Stimulated activated effector memory CD8-positive, alpha-beta T cell treated with anti-CD3 and anti-CD28 coated beads, Interleukin-12 subunit alpha, Interleukin-12 subunit beta, amount 100 ng/mL, for 72 hours (primary cell): ENCODE data around the gene SMAD5.

Experiments used
- ATAC-seq: fragments of 150-1000 bp; cut with Tn5 transposase; 2 replicates; pipeline ENCODE4 v1.10.0; 2021
- DNase-seq, 2 donors: peaks; one replicate each; pipeline ENCODE4 v3.0.0; 2021 to 2022; ENCODE audit warnings: low spot score in 2 of 2
- H3K27ac Mint-ChIP-seq: one replicate; pipeline ENCODE4 v1.8.0; 2022; ENCODE audit warnings: mild to moderate bottlenecking, mixed read lengths
- H3K36me3 Mint-ChIP-seq: one replicate; pipeline ENCODE4 v1.8.0; 2022; ENCODE audit warnings: mild to moderate bottlenecking, mixed read lengths
- H3K4me1 Mint-ChIP-seq: one replicate; pipeline ENCODE4 v1.8.0; 2022; ENCODE audit warnings: mixed read lengths
- H3K4me3 Mint-ChIP-seq: one replicate; pipeline ENCODE4 v1.8.0; 2022; ENCODE audit warnings: mild to moderate bottlenecking, mixed read lengths
- H3K9me3 Mint-ChIP-seq: one replicate; pipeline ENCODE4 v1.8.0; 2022; ENCODE audit warnings: mixed read lengths

The SMAD5 gene

GRCh38 chr5:136193322-136193935, 60.8 kb downstream of the SMAD5 start:
- ATAC-seq: peak; percentile 22
- Mint-ChIP-seq H3K36me3 (no peaks in the 10 kb centered on the region), H3K9me3 (no peaks in the 10 kb centered on the region), H3K4me3 (no peak overlapping the region), H3K4me1 (peaks cover 7% of the 10 kb centered on the region), H3K27ac (no peak overlapping the region)
- DNase-seq: peak in 1 of 2 donors; percentile 47

GRCh38 chr5:136194576-136194975, 61.9 kb downstream of the SMAD5 start:
- H3K4me1 Mint-ChIP-seq: peaks cover 7% of the 10 kb centered on the region
- no peaks in the 10 kb centered on the region for H3K36me3 Mint-ChIP-seq
- H3K27ac Mint-ChIP-seq: no peak overlapping the region
- DNase-seq (peak in 1 of 2 donors; percentile 41), ATAC-seq (no peak)
- H3K4me3 Mint-ChIP-seq: no peak overlapping the region
- H3K9me3 Mint-ChIP-seq: no peaks in the 10 kb centered on the region

- ATAC-seq (no peak), DNase-seq (peak in 1 of 2 donors; percentile 8)
- Mint-ChIP-seq H3K4me3 (no peak overlapping the region), H3K27ac (no peak overlapping the region), H3K4me1 (peaks cover 7% of the 10 kb centered on the region), H3K36me3 (no peaks in the 10 kb centered on the region), H3K9me3 (no peaks in the 10 kb centered on the region)
Observed at GRCh38 chr5:136195971-136196820, 63.6 kb downstream of the SMAD5 start.

GRCh38 chr5:136197462-136198142, 65.0 kb downstream of the SMAD5 start:
- Mint-ChIP-seq H3K36me3 (no peaks in the 10 kb centered on the region), H3K9me3 (no peaks in the 10 kb centered on the region), H3K4me3 (no peak overlapping the region), H3K27ac (no peak overlapping the region), H3K4me1 (no peaks in the 10 kb centered on the region)
- ATAC-seq (no peak), DNase-seq (peak in 1 of 2 donors; percentile 23)

- DNase-seq (no peak), ATAC-seq (no peak)
- Mint-ChIP-seq H3K9me3 (no peaks in the 10 kb centered on the region), H3K4me3 (no peak overlapping the region), H3K27ac (no peak overlapping the region), H3K4me1 (no peaks in the 10 kb centered on the region), H3K36me3 (no peaks in the 10 kb centered on the region)
Observed at GRCh38 chr5:136198453-136198852, 65.8 kb downstream of the SMAD5 start.

- DNase-seq: peak in 1 of 2 donors; percentile 34
- H3K4me3 Mint-ChIP-seq: no peak overlapping the region
- no peaks in the 10 kb centered on the region for H3K9me3 Mint-ChIP-seq
- H3K4me1 Mint-ChIP-seq: no peaks in the 10 kb centered on the region
- no peak for ATAC-seq
- H3K27ac Mint-ChIP-seq: no peak overlapping the region
- no peaks in the 10 kb centered on the region for H3K36me3 Mint-ChIP-seq
Observed at GRCh38 chr5:136199408-136199807, 66.8 kb downstream of the SMAD5 start.

- DNase-seq: no peak
- ATAC-seq: no peak
- H3K36me3 Mint-ChIP-seq: no peaks in the 10 kb centered on the region
- no peak overlapping the region for H3K27ac Mint-ChIP-seq
- no peaks in the 10 kb centered on the region for H3K9me3 Mint-ChIP-seq
- no peak overlapping the region for H3K4me3 Mint-ChIP-seq
- H3K4me1 Mint-ChIP-seq: no peaks in the 10 kb centered on the region
Observed at GRCh38 chr5:136200130-136200529, 67.5 kb downstream of the SMAD5 start.

GRCh38 chr5:136200761-136201160, 68.1 kb downstream of the SMAD5 start:
- H3K4me3 Mint-ChIP-seq: no peak overlapping the region

GRCh38 chr5:136201870-136202269, 69.2 kb downstream of the SMAD5 start:
- Mint-ChIP-seq H3K4me3 (no peak overlapping the region), H3K9me3 (no peaks in the 10 kb centered on the region), H3K4me1 (no peaks in the 10 kb centered on the region), H3K27ac (no peak overlapping the region), H3K36me3 (no peaks in the 10 kb centered on the region)
- DNase-seq (no peak), ATAC-seq (no peak)

More at GRCh38 chr5:136200761-136201160, 68.1 kb downstream of the SMAD5 start:
- no peak for ATAC-seq
- no peak for DNase-seq
- Mint-ChIP-seq H3K4me1 (no peaks in the 10 kb centered on the region), H3K9me3 (no peaks in the 10 kb centered on the region), H3K36me3 (no peaks in the 10 kb centered on the region), H3K27ac (no peak overlapping the region)

GRCh38 chr5:136202469-136203205, 70.0 kb downstream of the SMAD5 start:
- no peaks in the 10 kb centered on the region for H3K9me3 Mint-ChIP-seq
- ATAC-seq (no peak), DNase-seq (no peak)
- no peaks in the 10 kb centered on the region for H3K4me1 Mint-ChIP-seq
- H3K4me3 Mint-ChIP-seq: no peak overlapping the region
- no peaks in the 10 kb centered on the region for H3K36me3 Mint-ChIP-seq
- no peak overlapping the region for H3K27ac Mint-ChIP-seq

GRCh38 chr5:136203303-136203922, 70.8 kb downstream of the SMAD5 start:
- Mint-ChIP-seq H3K4me3 (no peak overlapping the region), H3K36me3 (no peaks in the 10 kb centered on the region), H3K9me3 (no peaks in the 10 kb centered on the region), H3K27ac (no peak overlapping the region), H3K4me1 (no peaks in the 10 kb centered on the region)
- DNase-seq (no peak), ATAC-seq (no peak)

- DNase-seq (no peak), ATAC-seq (no peak)
- Mint-ChIP-seq H3K36me3 (no peaks in the 10 kb centered on the region), H3K9me3 (no peaks in the 10 kb centered on the region), H3K4me3 (no peak overlapping the region), H3K4me1 (no peaks in the 10 kb centered on the region), H3K27ac (no peak overlapping the region)
Observed at GRCh38 chr5:136205061-136205702, 72.5 kb downstream of the SMAD5 start.

GRCh38 chr5:136205941-136206340, 73.3 kb downstream of the SMAD5 start:
- Mint-ChIP-seq H3K4me3 (no peak overlapping the region), H3K27ac (no peak overlapping the region), H3K9me3 (no peaks in the 10 kb centered on the region), H3K36me3 (no peaks in the 10 kb centered on the region), H3K4me1 (no peaks in the 10 kb centered on the region)
- ATAC-seq (no peak), DNase-seq (no peak)

- no peak overlapping the region for H3K27ac Mint-ChIP-seq
- H3K4me3 Mint-ChIP-seq: no peak overlapping the region
- no peaks in the 10 kb centered on the region for H3K4me1 Mint-ChIP-seq
- ATAC-seq (no peak), DNase-seq (no peak)
- no peaks in the 10 kb centered on the region for H3K9me3 Mint-ChIP-seq
- H3K36me3 Mint-ChIP-seq: no peaks in the 10 kb centered on the region
Observed at GRCh38 chr5:136206361-136206760, 73.7 kb downstream of the SMAD5 start.
